Keratinocyte (primary cell): Measurements from ENCODE around the gene KLF7. TPM values are rescaled to one million over a fixed set of nuclear protein-coding genes. Genes with fewer than 3 reads are reported as not detected.

Source experiments
- DNase-seq: peaks from one replicate; pipeline ENCODE4 v3.0.0-alpha.2; 2011; ENCODE audit warnings: low read depth, missing footprints, low spot score
- FAIRE-seq: peaks from 2 replicates; lab custom pipeline; 2011; peaks lifted over from hg19 to GRCh38; lab: Jason Lieb, UNC
- H2AFZ ChIP-seq: 2 replicates; pipeline ENCODE4 v1.6.0; 2012; ENCODE audit warnings: low read length, control low read depth, inconsistent platforms; ENCODE audit not compliant: control insufficient read depth
- H3K27ac ChIP-seq: 2 replicates; pipeline ENCODE4 v1.5.1; 2011; ENCODE audit warnings: low read length; ENCODE audit not compliant: control insufficient read depth, insufficient read depth
- H3K27me3 ChIP-seq: 3 replicates; pipeline ENCODE4 v1.6.0; 2011; ENCODE audit warnings: low read length; ENCODE audit not compliant: control insufficient read depth, insufficient read depth; ENCODE audit errors: extremely low read depth
- H3K36me3 ChIP-seq, 2 experiments: 2 replicates in 1 of 2; 3 replicates in 1 of 2; pipeline ENCODE4 v1.5.1; 2011; ENCODE audit warnings: low read length in 2 of 2, mild to moderate bottlenecking in 1 of 2; ENCODE audit not compliant: control insufficient read depth in 2 of 2, insufficient read depth in 2 of 2; ENCODE audit errors: extremely low read depth in 1 of 2
- H3K4me1 ChIP-seq: 3 replicates; pipeline ENCODE4 v1.5.1; 2011; ENCODE audit warnings: low read length; ENCODE audit not compliant: control insufficient read depth, insufficient read depth; ENCODE audit errors: extremely low read depth
- H3K4me2 ChIP-seq: 3 replicates; pipeline ENCODE4 v1.6.0; 2011; ENCODE audit warnings: low read depth, low read length; ENCODE audit not compliant: control insufficient read depth, insufficient read depth; ENCODE audit errors: extremely low read depth
- H3K4me3 ChIP-seq, 3 experiments: fragments of 200-600 bp in 1 of 3; sonication (generic) in 1 of 3; 2 replicates in 2 of 3; 3 replicates in 1 of 3; pipeline ENCODE4 v1.5.1; 2011 to 2016; ENCODE audit warnings: low read length in 3 of 3, mild to moderate bottlenecking in 3 of 3, control low read depth in 2 of 3, inconsistent platforms in 1 of 3, low read depth in 1 of 3, mixed read lengths in 1 of 3, mixed run types in 1 of 3, moderate library complexity in 1 of 3; ENCODE audit not compliant: control insufficient read depth in 2 of 3, insufficient read depth in 2 of 3; ENCODE audit errors: extremely low read depth in 1 of 3
- H3K79me2 ChIP-seq: 2 replicates; pipeline ENCODE4 v1.6.0; 2012; ENCODE audit warnings: low read length; ENCODE audit not compliant: control insufficient read depth, insufficient read depth
- H3K9ac ChIP-seq: 3 replicates; pipeline ENCODE4 v1.6.0; 2011; ENCODE audit warnings: low read length; ENCODE audit not compliant: control insufficient read depth, insufficient read depth; ENCODE audit errors: extremely low read depth
- H3K9me1 ChIP-seq: 3 replicates; pipeline ENCODE4 v1.6.0; 2011; ENCODE audit warnings: low read length; ENCODE audit not compliant: control insufficient read depth, insufficient read depth; ENCODE audit errors: extremely low read depth
- H3K9me3 ChIP-seq: 2 replicates; pipeline ENCODE4 v1.5.1; 2012; ENCODE audit warnings: low read depth, low read length; ENCODE audit not compliant: control insufficient read depth
- H4K20me1 ChIP-seq: 3 replicates; pipeline ENCODE4 v1.6.0; 2011; ENCODE audit warnings: low read length; ENCODE audit not compliant: control insufficient read depth, insufficient read depth; ENCODE audit errors: extremely low read depth
- EZH2 ChIP-seq: IDR thresholded peaks from one replicate; pipeline ENCODE4 v1.6.1; 2012; ENCODE audit warnings: inconsistent platforms, mild to moderate bottlenecking, low read length, moderate library complexity
- dilution Hi-C: fragments of 300-500 bp; cut with MboI; formaldehyde crosslinking; loops from one replicate; pipeline ENCODE4 v1.7.0; 2020; ENCODE audit warnings: low sequenced_read_pairs; ENCODE audit not compliant: extremely low pct_ligation_motif_present
- polyA plus RNA-seq, 5 experiments: library from polyadenylated mRNA; depleted of rRNA in 3 of 5; stranded (reverse) in 3 of 5; stranded (forward) in 1 of 5; unstranded in 1 of 5; fragments of >200 nt; gene quantifications; 1 replicate in 1 of 5; 2 replicates in 3 of 5; 3 replicates in 1 of 5; pipeline versions ENCODE4 v1.2.1 to v1.2.3, GENCODE V29; 2011 to 2012; ENCODE audit warnings: missing spikeins in 2 of 5, low read depth in 1 of 5, low replicate concordance in 1 of 5
- TF ChIP-seq, protein P1 (sequence below), 3 experiments: IDR thresholded peaks in 1 of 3; conservative IDR thresholded peaks in 1 of 3; optimal IDR thresholded peaks in 1 of 3; 2 replicates in 2 of 3; 3 replicates in 1 of 3; pipeline versions ENCODE3 to v1.5.1; 2011; ENCODE audit warnings: low read length in 3 of 3, mild to moderate bottlenecking in 3 of 3, moderate library complexity in 2 of 3, control low read depth in 1 of 3, inconsistent platforms in 1 of 3; ENCODE audit not compliant: insufficient read depth in 2 of 3; ENCODE audit errors: extremely low read depth in 1 of 3

KLF7 gene
- polyA plus RNA-seq, 1 donor (not counting 4 experiments of a cell fraction or from before 2014, with no cell fraction given) = 44.7 TPM

DNA sequence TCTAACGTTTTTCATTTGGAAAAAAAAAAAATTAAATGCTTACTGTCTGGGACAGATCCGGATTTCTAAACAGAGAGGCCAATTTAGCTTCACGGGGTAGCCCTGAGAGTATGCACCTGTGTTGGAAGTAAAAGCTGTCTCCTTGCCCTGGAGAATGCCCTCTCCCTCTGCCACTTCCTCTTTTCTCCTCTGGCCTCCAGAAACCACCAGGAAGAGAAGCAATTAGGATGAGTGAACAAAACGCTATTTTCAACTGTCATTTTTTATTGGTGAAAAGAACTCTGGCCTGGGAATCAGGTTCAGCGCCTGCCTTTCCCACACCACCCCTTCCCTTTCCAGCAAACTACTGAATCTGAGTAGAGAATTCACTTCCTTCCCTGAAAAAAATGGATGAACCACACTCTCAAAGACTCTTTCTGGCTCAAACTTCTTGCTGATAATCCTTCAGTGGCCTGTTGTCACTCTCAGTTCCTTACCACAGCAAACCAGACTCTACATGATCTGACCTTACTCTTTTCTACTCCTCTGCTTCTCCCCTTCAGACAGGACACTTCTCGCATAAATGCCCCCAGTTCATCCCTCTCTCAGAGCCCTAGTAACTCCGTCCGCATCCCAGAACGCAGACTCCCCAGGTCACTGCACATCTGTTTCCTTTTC is 29.8 kb downstream of the KLF7 start:
- Histone ChIP-seq H3K27me3 (no peaks in the 10 kb centered on the region), H3K9ac (peak overlapping the region; percentile 30), H3K79me2 (peaks cover 98% of the 10 kb centered on the region), H4K20me1 (no peaks in the 10 kb centered on the region), H3K36me3 (peaks cover 11 to 21% of the 10 kb centered on the region in 2 experiments), H3K9me3 (no peaks in the 10 kb centered on the region), H3K4me3 (no peak overlapping the region), H3K9me1 (no peaks in the 10 kb centered on the region), H3K27ac (peak overlapping the region; percentile 65), H3K4me1 (peaks cover 62% of the 10 kb centered on the region), H2AFZ (no peak overlapping the region), H3K4me2 (peak overlapping the region; percentile 9)
- no peak for DNase-seq
- TF ChIP-seq EZH2 = no peak
- TF ChIP-seq, protein P1, sequence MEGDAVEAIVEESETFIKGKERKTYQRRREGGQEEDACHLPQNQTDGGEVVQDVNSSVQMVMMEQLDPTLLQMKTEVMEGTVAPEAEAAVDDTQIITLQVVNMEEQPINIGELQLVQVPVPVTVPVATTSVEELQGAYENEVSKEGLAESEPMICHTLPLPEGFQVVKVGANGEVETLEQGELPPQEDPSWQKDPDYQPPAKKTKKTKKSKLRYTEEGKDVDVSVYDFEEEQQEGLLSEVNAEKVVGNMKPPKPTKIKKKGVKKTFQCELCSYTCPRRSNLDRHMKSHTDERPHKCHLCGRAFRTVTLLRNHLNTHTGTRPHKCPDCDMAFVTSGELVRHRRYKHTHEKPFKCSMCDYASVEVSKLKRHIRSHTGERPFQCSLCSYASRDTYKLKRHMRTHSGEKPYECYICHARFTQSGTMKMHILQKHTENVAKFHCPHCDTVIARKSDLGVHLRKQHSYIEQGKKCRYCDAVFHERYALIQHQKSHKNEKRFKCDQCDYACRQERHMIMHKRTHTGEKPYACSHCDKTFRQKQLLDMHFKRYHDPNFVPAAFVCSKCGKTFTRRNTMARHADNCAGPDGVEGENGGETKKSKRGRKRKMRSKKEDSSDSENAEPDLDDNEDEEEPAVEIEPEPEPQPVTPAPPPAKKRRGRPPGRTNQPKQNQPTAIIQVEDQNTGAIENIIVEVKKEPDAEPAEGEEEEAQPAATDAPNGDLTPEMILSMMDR (optimal IDR thresholded peaks at IDR 0.05 in 1 of 3, IDR thresholded peaks at IDR 0.05 in 1 of 3, conservative IDR thresholded peaks at IDR 0.05 in 1 of 3; ENCODE audit: extremely low read depth in 1 of 3, insufficient read depth in 2 of 3, low read length in 3 of 3) = no peak
- no peak for FAIRE-seq
- dilution Hi-C loops = no loop called here

DNA sequence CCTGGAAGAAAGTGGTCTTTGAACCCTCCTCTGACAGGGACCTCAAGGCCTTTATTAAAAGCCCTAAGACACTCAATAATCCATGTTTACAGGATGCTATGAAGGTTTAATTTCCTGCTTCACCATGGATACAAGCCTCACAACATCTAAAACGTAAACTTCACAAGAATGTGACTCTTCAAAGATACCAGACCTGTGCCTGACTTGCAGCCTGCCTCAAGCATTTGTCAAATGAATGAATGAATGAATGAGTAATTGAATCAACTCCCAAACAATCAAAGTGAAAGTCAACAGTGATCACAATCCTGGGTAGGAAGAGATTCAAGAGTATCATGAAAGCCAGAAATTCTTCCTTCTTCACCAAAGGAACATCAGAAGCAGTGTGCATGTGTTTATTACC is 30.4 kb downstream of the KLF7 start:
- H3K27ac ChIP-seq = peak overlapping the region; percentile 65

More for the DNA sequence above, 30.4 kb downstream of the KLF7 start:
- Histone ChIP-seq H3K36me3 (peaks cover 11 to 20% of the 10 kb centered on the region in 2 experiments), H3K9me1 (no peaks in the 10 kb centered on the region), H3K4me2 (peak overlapping the region; percentile 22), H3K9me3 (no peaks in the 10 kb centered on the region), H3K27me3 (no peaks in the 10 kb centered on the region), H3K4me3 (no peak overlapping the region), H4K20me1 (no peaks in the 10 kb centered on the region), H3K9ac (no peak overlapping the region), H3K4me1 (peaks cover 62% of the 10 kb centered on the region), H3K79me2 (peaks cover 98% of the 10 kb centered on the region), H2AFZ (no peak overlapping the region)
- FAIRE-seq (peak; percentile 67), DNase-seq (no peak)
- TF ChIP-seq, protein P1 (optimal IDR thresholded peaks at IDR 0.05 in 1 of 3, IDR thresholded peaks at IDR 0.05 in 1 of 3, conservative IDR thresholded peaks at IDR 0.05 in 1 of 3; ENCODE audit: extremely low read depth in 1 of 3, insufficient read depth in 2 of 3, low read length in 3 of 3) = no peak
- no peak for TF ChIP-seq EZH2
- dilution Hi-C loops = no loop called here
